Urinary bladder (tissue), 4 donors: ENCODE measurements around the gene SLC2A8. TPM values are rescaled to one million over a fixed set of nuclear protein-coding genes. Genes with fewer than 3 reads are reported as not detected.
A peak's percentile ranks its signal among the peaks of the same experiment; 100 is the strongest.

Source experiments
- DNase-seq: peaks from one replicate; pipeline ENCODE4 v3.0.0-alpha.2; 2015; ENCODE audit errors: extremely low spot score
- H3K27ac ChIP-seq: one replicate; pipeline ENCODE4 v1.5.1; 2013; ENCODE audit warnings: low read depth, mild to moderate bottlenecking, moderate library complexity
- H3K36me3 ChIP-seq: one replicate; pipeline ENCODE4 v1.6.1; 2013; ENCODE audit warnings: mild to moderate bottlenecking, moderate library complexity; ENCODE audit not compliant: insufficient read depth
- H3K4me1 ChIP-seq: one replicate; pipeline ENCODE4 v1.6.1; 2013; ENCODE audit warnings: mild to moderate bottlenecking, moderate library complexity; ENCODE audit not compliant: insufficient read depth
- H3K4me3 ChIP-seq: one replicate; pipeline ENCODE4 v1.5.1; 2013; ENCODE audit warnings: low read depth, low read length
- WGBS: extraction: QIAGEN DNeasy Blood & Tissue Kit; methylation state at CpG from one replicate; pipeline ENCODE4 v1.1.7; 2013; 5-methylcytosine and 5-hydroxymethylcytosine counted together
- polyA plus RNA-seq: library from polyadenylated mRNA; stranded (reverse); fragments of 200-250 nt; gene quantifications from one replicate; pipeline ENCODE4 v1.2.3, GENCODE V29; 2013
- total RNA-seq: library from RNA; depleted of rRNA; stranded (reverse); fragments of >200 nt; gene quantifications from one replicate; pipeline ENCODE4 v1.2.3, GENCODE V29; 2014
- donor health status: healthy with polysubstance abuse.
- donor health status: healthy.

SLC2A8 gene
- total and polyA plus RNA-seq, 2 donors: 20.8 to 140 TPM

DNA sequence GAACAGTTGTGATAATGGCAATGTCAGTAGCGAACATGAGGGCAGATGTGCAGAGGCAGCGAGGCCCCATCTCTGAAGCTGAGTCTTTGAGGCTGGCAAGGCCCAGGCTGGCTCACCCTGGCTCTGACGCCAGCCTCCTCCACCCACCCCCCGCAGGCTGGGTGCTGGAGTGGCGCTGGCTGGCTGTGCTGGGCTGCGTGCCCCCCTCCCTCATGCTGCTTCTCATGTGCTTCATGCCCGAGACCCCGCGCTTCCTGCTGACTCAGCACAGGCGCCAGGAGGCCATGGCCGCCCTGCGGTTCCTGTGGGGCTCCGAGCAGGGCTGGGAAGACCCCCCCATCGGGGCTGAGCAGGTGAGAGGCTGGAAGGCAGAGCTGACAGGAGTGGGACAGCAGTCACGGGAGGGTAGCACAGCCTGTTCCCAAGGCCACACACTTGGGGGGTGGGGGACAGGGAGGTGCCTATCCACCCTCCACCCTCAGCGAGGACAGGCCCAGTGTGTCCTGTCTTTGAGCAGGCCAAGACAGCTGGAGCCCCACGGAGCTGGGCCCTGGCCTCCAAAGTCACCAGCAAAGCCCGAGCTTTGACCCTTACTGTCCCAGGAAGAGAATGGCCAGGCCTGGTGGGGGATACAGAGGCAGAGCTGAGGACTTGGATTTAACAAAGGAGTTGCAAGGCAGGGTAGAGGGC, 5.6 kb downstream of the SLC2A8 start:
- WGBS: 83% methylated on average over 18 of the region's 18 CpGs
- DNase-seq: no peak
- Histone ChIP-seq H3K27ac (no peak overlapping the region), H3K4me1 (no peaks in the 10 kb centered on the region), H3K4me3 (no peak overlapping the region), H3K36me3 (no peaks in the 10 kb centered on the region)

DNA sequence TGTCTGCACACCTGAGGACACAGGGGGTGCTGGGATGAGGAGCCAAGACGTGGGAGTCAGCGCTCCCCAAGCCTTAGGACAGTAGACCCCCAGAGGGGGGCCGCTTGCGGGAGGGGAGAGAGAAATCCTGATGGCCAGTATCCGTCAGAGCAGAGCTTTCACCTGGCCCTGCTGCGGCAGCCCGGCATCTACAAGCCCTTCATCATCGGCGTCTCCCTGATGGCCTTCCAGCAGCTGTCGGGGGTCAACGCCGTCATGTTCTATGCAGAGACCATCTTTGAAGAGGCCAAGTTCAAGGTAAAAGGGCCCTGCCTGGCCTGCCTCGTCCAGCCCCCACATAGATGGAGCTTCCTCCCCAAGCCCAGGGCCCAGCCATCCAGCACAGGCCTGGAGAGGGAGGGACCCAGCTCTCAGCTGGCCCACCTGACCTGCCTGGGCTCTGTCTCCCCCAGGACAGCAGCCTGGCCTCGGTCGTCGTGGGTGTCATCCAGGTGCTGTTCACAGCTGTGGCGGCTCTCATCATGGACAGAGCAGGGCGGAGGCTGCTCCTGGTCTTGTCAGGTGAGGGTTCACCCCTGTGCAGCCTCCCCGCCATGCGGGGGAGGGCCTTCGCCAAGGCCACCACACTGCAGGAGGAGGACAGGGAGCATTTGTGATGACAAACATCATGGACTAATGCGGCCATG, 6.7 kb downstream of the SLC2A8 start:
- no peak for DNase-seq
- no peaks in the 10 kb centered on the region for H3K4me1 ChIP-seq
- H3K27ac ChIP-seq: no peak overlapping the region
- H3K36me3 ChIP-seq: no peaks in the 10 kb centered on the region
- no peak overlapping the region for H3K4me3 ChIP-seq
- WGBS: 88% methylated on average over 22 of the region's 22 CpGs

DNA sequence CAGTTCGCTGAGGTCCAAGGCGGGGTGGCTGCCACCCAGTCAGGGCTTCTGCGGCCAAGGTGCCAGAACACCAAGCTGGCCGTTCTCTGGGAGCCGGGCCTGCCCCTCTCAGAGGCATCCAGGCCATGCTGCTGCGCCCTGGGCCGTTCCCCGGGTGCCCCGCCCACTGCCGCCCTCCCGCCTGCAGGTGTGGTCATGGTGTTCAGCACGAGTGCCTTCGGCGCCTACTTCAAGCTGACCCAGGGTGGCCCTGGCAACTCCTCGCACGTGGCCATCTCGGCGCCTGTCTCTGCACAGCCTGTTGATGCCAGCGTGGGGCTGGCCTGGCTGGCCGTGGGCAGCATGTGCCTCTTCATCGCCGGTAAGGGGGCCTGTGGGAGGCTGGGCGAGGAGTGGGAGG, 7.7 kb downstream of the SLC2A8 start:
- Histone ChIP-seq H3K4me3 (no peak overlapping the region), H3K36me3 (no peaks in the 10 kb centered on the region), H3K4me1 (no peaks in the 10 kb centered on the region), H3K27ac (no peak overlapping the region)
- no peak for DNase-seq
- WGBS: 92% methylated on average over 23 of the region's 23 CpGs

DNA sequence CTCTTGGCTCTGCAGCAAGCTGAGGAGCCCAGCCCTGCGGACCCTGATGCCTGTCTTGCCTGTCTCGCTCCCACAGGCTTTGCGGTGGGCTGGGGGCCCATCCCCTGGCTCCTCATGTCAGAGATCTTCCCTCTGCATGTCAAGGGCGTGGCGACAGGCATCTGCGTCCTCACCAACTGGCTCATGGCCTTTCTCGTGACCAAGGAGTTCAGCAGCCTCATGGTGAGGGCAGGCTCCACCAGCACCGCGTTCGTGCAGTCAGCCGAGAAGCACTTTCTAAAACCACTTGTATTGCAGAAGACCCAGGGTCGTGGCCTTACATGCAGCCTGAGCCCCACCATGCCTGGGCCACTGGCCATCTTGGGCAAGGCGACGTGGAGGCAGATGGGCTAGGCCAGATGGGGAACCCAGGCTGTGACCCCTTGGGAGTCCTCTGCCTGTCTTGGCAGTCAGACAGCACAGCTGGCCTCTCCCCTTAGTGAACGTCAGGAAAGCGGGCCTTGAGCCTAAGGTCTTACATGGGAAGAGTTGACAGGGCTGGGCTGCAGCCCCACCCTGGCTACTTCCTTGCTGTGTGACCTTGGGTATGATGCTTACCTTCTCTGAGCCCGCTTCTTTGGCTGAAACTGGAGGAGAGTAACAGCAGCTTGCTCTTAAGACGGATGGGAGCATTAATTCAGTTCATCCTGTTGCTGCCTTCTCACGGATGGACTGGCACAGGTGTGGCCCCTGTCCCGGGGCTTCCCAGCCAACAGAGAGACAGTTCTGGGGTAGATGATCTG, 8.6 kb downstream of the SLC2A8 start:
- H3K4me3 ChIP-seq: no peak overlapping the region
- H3K36me3 ChIP-seq: no peaks in the 10 kb centered on the region
- WGBS: 85% methylated on average over 20 of the region's 20 CpGs
- no peaks in the 10 kb centered on the region for H3K4me1 ChIP-seq
- no peak overlapping the region for H3K27ac ChIP-seq
- DNase-seq: no peak

DNA sequence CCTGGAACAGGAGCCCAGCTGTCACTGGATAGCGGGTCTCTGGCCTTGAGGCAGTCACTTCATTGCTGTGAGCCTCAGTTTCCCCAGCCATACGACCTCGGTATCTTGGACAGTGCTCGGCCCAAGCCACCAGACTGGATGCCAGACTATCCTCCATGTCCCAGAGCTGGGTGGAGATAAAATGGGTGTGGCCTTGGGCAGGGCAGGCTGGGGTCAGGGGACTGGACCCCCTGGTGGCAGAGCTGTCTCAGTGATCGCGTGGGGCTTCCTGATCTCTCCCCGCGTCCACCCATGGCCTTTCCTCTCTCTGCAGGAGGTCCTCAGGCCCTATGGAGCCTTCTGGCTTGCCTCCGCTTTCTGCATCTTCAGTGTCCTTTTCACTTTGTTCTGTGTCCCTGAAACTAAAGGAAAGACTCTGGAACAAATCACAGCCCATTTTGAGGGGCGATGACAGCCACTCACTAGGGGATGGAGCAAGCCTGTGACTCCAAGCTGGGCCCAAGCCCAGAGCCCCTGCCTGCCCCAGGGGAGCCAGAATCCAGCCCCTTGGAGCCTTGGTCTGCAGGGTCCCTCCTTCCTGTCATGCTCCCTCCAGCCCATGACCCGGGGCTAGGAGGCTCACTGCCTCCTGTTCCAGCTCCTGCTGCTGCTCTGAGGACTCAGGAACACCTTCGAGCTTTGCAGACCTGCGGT, 10.0 kb downstream of the SLC2A8 start:
- WGBS: 65% methylated on average over 13 of the region's 13 CpGs
- Histone ChIP-seq H3K36me3 (peaks cover under 1% of the 10 kb centered on the region), H3K4me3 (no peak overlapping the region), H3K4me1 (no peaks in the 10 kb centered on the region), H3K27ac (no peak overlapping the region)
- DNase-seq: no peak

DNA sequence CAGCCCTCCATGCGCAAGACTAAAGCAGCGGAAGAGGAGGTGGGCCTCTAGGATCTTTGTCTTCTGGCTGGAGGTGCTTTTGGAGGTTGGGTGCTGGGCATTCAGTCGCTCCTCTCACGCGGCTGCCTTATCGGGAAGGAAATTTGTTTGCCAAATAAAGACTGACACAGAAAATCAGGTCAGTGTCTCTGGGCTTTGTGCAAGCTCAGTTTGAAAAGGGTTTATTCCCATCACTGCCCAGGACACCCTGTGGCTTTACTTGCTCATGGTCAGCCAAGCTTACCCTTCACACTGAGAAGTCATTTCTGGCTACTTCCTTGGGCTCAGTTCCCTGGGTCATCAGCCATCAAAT, 10.5 kb downstream of the SLC2A8 start:
- no peak overlapping the region for H3K4me3 ChIP-seq
- WGBS: 44% methylated on average over 6 of the region's 6 CpGs
- DNase-seq: no peak
- no peak overlapping the region for H3K27ac ChIP-seq
- H3K4me1 ChIP-seq: no peaks in the 10 kb centered on the region
- peaks cover 2% of the 10 kb centered on the region for H3K36me3 ChIP-seq

DNA sequence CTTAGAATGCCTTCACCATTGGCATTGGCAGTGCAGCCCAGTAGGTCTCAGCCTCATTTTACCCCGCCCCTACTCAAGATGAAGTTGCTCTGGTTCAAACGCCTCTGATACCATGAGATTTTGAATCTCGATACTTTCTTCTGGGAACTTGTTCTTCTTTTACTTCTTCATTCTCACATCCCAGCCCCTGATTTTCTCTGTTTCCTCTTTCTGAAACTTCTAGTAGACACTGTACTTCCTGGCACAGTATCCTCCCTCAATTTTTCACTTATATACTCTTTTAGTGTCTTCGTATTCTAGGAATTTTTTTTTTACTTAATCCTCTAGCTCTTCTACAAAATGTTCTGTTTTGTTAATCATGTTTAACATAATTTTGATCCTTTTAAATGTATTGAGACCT, 14.2 kb downstream of the SLC2A8 start:
- H3K36me3 ChIP-seq: peaks cover 2% of the 10 kb centered on the region
- no peaks in the 10 kb centered on the region for H3K4me1 ChIP-seq
- H3K27ac ChIP-seq: no peak overlapping the region
- 85% methylated on average over 4 of the region's 4 CpGs for WGBS
- no peak for DNase-seq
- no peak overlapping the region for H3K4me3 ChIP-seq

DNA sequence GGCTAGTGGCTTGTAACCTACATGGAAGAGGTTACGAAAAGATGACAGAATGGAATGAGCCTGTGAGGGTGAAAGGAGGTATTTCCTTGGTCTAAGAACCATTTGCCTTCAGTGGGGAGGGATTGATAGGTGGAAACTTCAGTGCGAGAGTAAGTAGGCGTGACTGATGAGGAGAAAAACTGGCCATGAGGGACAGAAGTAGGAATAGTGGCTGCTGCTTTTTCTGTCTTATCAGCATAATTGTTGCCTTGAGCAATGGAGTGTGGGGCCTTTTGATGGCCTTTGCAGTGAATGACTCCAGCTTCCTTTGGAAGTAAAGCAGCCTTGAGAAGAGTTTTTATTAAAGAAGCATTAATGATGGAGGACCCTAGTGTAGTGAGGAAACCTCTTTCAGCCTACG, 18.2 kb downstream of the SLC2A8 start:
- WGBS: 50% methylated on average over 4 of the region's 4 CpGs
- no peak for DNase-seq
- Histone ChIP-seq H3K27ac (peak overlapping the region; percentile 48), H3K36me3 (peaks cover 2% of the 10 kb centered on the region), H3K4me3 (no peak overlapping the region), H3K4me1 (no peaks in the 10 kb centered on the region)

DNA sequence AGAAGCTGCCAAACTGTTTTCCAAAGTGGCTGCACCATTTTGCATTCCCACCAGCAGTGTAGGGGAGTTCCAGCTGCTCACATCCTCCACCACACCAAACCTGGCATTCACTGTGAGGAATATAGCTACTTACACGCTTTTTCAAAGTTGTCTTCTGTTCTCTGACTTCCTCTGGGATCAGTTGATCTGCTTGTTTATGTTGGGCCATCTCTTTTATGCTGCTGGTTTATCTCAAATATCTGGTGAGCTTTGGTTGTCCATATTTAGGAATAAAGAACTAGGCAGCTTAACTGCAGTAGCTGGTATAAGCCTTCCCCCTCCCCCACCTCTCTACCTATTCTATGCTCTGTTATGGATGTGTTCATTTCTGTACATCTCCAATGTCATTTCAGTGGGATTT, 18.7 kb downstream of the SLC2A8 start:
- Histone ChIP-seq H3K4me3 (no peak overlapping the region), H3K4me1 (no peaks in the 10 kb centered on the region), H3K36me3 (peaks cover 2% of the 10 kb centered on the region), H3K27ac (no peak overlapping the region)
- DNase-seq: no peak
- WGBS: 41% methylated on average over 1 of the region's 1 CpG

DNA sequence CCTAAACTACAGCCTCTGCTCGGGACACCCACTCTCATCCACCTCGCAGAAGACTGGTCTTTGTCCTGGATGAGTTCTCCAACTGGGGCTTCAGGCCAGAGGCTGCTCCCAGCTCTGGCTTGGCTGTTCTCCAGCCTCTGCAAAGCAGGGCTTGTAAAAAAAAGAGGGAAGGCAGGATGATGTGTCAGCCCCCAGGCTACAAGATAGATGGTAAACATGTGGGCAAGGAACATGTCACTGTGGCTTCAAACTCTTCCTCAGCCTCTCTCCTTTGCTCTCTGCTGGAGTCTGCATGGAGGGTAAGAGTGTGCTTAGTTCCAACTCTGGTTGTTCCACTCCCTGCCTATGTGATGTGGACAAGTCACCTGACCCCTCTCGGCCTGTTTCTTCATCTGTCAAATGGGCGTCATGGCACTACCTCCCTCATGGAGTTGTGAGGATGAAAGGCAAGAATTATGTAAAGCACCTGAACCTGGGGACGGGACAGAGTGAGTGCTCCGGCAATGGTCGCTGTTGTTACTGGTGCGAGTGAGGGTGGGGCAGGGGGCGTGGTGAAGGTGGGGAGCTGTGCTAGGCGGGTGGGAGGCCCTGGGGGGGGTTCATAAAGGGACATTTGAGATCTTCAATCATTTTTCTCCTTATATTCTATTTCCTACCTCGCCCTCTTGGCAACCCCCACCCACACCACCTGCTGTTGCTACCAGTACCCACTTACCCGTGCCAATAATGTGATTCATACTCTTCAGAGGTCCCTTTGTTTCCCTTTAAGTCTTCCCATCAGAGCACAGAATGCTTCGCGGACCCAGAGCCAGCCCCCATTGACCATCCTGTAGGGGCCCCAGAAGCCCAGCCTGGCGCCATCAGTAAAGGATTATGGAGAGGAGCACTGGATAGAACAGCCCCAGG, 20.4 kb downstream of the SLC2A8 start:
- Histone ChIP-seq H3K36me3 (no peaks in the 10 kb centered on the region), H3K4me3 (no peak overlapping the region), H3K4me1 (no peaks in the 10 kb centered on the region), H3K27ac (no peak overlapping the region)
- DNase-seq: no peak
- 71% methylated on average over 15 of the region's 15 CpGs for WGBS

DNA sequence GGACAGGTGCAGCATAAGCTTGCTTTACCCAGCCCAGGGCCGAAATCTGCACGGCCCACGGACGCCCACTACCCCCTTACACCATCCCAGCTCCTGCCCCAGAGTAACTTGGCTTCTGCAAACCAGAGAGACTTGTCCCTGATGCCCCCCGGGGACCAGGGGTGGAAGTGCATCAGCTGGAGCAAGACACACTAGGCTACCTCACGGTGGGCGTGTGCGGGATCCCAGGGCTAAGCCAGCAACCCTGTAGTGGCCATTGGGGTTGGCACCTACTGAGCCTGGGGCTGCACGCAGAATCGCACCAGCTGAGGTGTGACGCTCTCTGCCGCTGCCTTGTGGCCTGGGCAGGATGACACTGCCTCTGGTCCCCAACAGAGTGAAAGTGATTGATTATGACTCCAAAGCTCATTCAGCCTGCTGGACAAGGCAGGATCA, 21.1 kb downstream of the SLC2A8 start:
- H3K27ac ChIP-seq: no peak overlapping the region
- H3K4me3 ChIP-seq: no peak overlapping the region
- H3K4me1 ChIP-seq: no peaks in the 10 kb centered on the region
- DNase-seq: no peak
- H3K36me3 ChIP-seq: no peaks in the 10 kb centered on the region
- WGBS: 68% methylated on average over 12 of the region's 12 CpGs

DNA sequence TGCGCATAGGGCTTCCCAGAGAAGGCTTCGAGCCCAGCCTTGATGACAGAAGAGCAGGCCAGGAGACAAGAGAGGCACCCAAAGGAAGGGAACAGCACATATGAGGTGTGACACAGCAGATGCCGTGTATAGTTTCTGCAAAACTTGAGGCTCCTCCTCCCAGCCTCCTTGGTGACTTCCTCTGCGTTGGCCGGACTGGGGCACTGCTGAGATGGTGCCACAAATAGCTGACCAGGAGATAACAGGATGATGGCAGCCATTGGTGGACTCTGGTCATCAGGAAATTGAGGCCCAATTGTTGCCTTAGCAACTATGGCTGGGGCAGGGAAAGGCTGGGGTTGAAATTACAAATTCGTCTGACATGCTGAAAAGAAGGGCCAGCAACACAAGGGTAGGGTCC, 22.4 kb downstream of the SLC2A8 start:
- no peak for DNase-seq
- Histone ChIP-seq H3K4me3 (no peak overlapping the region), H3K4me1 (no peaks in the 10 kb centered on the region), H3K27ac (no peak overlapping the region), H3K36me3 (no peaks in the 10 kb centered on the region)
- WGBS: 74% methylated on average over 6 of the region's 6 CpGs

DNA sequence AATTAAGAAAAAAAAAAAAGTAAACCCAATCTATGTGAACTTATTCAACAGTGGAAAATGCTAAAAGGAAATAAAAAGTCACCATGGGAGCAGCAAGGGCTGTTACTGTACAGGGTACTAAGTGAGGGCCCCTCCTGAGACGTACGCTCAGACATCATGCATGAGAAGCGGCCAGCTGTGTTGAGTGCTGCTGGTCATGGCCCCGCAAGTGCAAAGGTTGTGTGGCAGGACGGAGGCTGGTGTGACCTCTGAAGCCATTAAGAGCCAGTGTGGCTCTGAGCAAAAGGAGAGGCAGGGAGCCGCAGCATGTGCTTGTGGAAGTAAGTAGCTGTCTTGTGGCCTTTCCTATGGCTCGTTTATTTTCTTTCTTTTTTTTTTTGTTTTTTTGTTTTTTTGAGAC, 24.1 kb downstream of the SLC2A8 start:
- no peaks in the 10 kb centered on the region for H3K36me3 ChIP-seq
- no peak for DNase-seq
- H3K4me1 ChIP-seq: no peaks in the 10 kb centered on the region
- no peak overlapping the region for H3K4me3 ChIP-seq
- H3K27ac ChIP-seq: no peak overlapping the region
- 89% methylated on average over 7 of the region's 7 CpGs for WGBS
